Natural killer cell (primary cell): ENCODE measurements around the gene C11orf86. TPM values are rescaled to one million over a fixed set of nuclear protein-coding genes. Genes with fewer than 3 reads are reported as not detected.
"Not testable (repeated sequence)": the region's sequence is repeated elsewhere in the genome, so short reads cannot be mapped to it uniquely, and the experiment has no call there.

ENCODE experiments used
- ATAC-seq, 3 donors: fragments of 150-1000 bp in 2 of 3; fragments of 200-7000 bp in 1 of 3; cut with Tn5 transposase; 1 replicate in 1 of 3; 2 replicates in 2 of 3; pipeline ENCODE4 v1.10.0; 2021; ENCODE audit warnings: mild to moderate bottlenecking in 2 of 3, moderate library complexity in 2 of 3
- DNase-seq, 2 donors: peaks; one replicate each; pipeline versions ENCODE4 v3.0.0 to v3.0.0-alpha.2; 2013 to 2021; ENCODE audit warnings: mixed read lengths in 1 of 2
- H3K27ac ChIP-seq: one replicate; pipeline ENCODE4 v1.5.1; 2013; ENCODE audit warnings: mild to moderate bottlenecking, low read length
- H3K27me3 ChIP-seq: one replicate; pipeline ENCODE4 v1.6.1; 2013; ENCODE audit warnings: low read length; ENCODE audit not compliant: control insufficient read depth, insufficient read depth
- H3K36me3 ChIP-seq: one replicate; pipeline ENCODE4 v1.6.1; 2013; ENCODE audit warnings: low read length; ENCODE audit not compliant: control insufficient read depth, insufficient read depth
- H3K4me1 ChIP-seq: one replicate; pipeline ENCODE4 v1.6.1; 2013; ENCODE audit warnings: low read length; ENCODE audit not compliant: control insufficient read depth, insufficient read depth
- H3K4me3 ChIP-seq: one replicate; pipeline ENCODE4 v1.5.1; 2013; ENCODE audit warnings: low read length
- H3K9me3 ChIP-seq: one replicate; pipeline ENCODE4 v1.6.1; 2013; ENCODE audit warnings: low read length; ENCODE audit not compliant: control insufficient read depth, insufficient read depth
- H3K27ac Mint-ChIP-seq, 2 donors: one replicate each; pipeline ENCODE4 v1.8.0; 2022; ENCODE audit warnings: mild to moderate bottlenecking in 2 of 2, mixed read lengths in 2 of 2, moderate library complexity in 1 of 2
- H3K27me3 Mint-ChIP-seq, 2 donors: one replicate each; pipeline ENCODE4 v1.8.0; 2022; ENCODE audit warnings: low read depth in 2 of 2, mixed read lengths in 2 of 2
- H3K36me3 Mint-ChIP-seq: one replicate; pipeline ENCODE4 v1.8.0; 2022; ENCODE audit warnings: mixed read lengths
- H3K4me1 Mint-ChIP-seq, 2 donors: one replicate each; pipeline ENCODE4 v1.8.0; 2022; ENCODE audit warnings: mixed read lengths in 2 of 2
- H3K4me3 Mint-ChIP-seq: one replicate; pipeline ENCODE4 v1.8.0; 2022; ENCODE audit warnings: mild to moderate bottlenecking, moderate library complexity, mixed read lengths
- H3K9me3 Mint-ChIP-seq, 2 donors: one replicate each; pipeline ENCODE4 v1.8.0; 2022; ENCODE audit warnings: mixed read lengths in 2 of 2
- CTCF ChIP-seq: fragments of 200-600 bp; IDR thresholded peaks from one replicate; pipeline ENCODE4 v1.8.0; 2022; ENCODE audit warnings: antibody characterized with exemption
- WGBS: methylation state at CpG from one replicate; pipeline ENCODE4 v1.1.7; 2013; ENCODE audit warnings: missing lambda C conversion rate; ENCODE audit not compliant: insufficient coverage; 5-methylcytosine and 5-hydroxymethylcytosine counted together
- intact Hi-C: fragments of 100-400 bp; cut with micrococcal nuclease; formaldehyde crosslinking; loops from one replicate; pipeline ENCODE4 v1.14.2; 2022
- total RNA-seq, 4 donors: library from RNA; stranded (reverse); fragments of 120-200 nt in 1 of 4; gene quantifications; one replicate each; pipeline versions ENCODE4 v1.2.3 to v1.2.4, GENCODE V29; 2013 to 2022

C11orf86 gene
- total RNA-seq, 3 donors from 2014 or later (not counting 1 experiment from before 2014, with no cell fraction given) = not detected

- no peak overlapping the region for H3K4me3 Mint-ChIP-seq
- no peaks in the 10 kb centered on the region for H3K4me1 ChIP-seq
- peaks cover 0 to 15% of the 10 kb centered on the region in 2 donors for H3K27me3 Mint-ChIP-seq
- intact Hi-C loops = no loop called here
- H3K9me3 ChIP-seq = no peaks in the 10 kb centered on the region
- H3K4me1 Mint-ChIP-seq = peaks cover 0 to 9% of the 10 kb centered on the region in 2 donors
- no peak overlapping the region for H3K4me3 ChIP-seq
- H3K27me3 ChIP-seq = no peaks in the 10 kb centered on the region
- 87% methylated on average over 6 of the region's 6 CpGs for WGBS
- TF ChIP-seq CTCF = no peak
- no peak overlapping the region for H3K27ac ChIP-seq
- DNase-seq = no peak
- no peak for ATAC-seq
- H3K27ac Mint-ChIP-seq = no peak overlapping the region
- no peaks in the 10 kb centered on the region for H3K9me3 Mint-ChIP-seq
- H3K36me3 ChIP-seq = no peaks in the 10 kb centered on the region
- H3K36me3 Mint-ChIP-seq = no peaks in the 10 kb centered on the region
Measured at GRCh38 chr11:66987158-66987620, 12.1 kb downstream of the C11orf86 start.

GRCh38 chr11:66987924-66988637 lies 13.0 kb downstream of the C11orf86 start:
- H3K4me3 Mint-ChIP-seq = no peak overlapping the region
- intact Hi-C loops = no loop called here
- ATAC-seq = no peak
- no peak for TF ChIP-seq CTCF
- Histone ChIP-seq H3K4me1 (no peaks in the 10 kb centered on the region), H3K4me3 (no peak overlapping the region), H3K9me3 (no peaks in the 10 kb centered on the region), H3K36me3 (no peaks in the 10 kb centered on the region), H3K27me3 (no peaks in the 10 kb centered on the region), H3K27ac (no peak overlapping the region)
- no peak for DNase-seq
- peaks cover 0 to 9% of the 10 kb centered on the region in 2 donors for H3K4me1 Mint-ChIP-seq
- 81% methylated on average over 12 of the region's 13 CpGs for WGBS
- H3K27ac Mint-ChIP-seq = no peak overlapping the region
- no peaks in the 10 kb centered on the region for H3K36me3 Mint-ChIP-seq
- peaks cover 0 to 10% of the 10 kb centered on the region in 2 donors for H3K27me3 Mint-ChIP-seq
- H3K9me3 Mint-ChIP-seq = no peaks in the 10 kb centered on the region

GRCh38 chr11:66988741-66989140 lies 13.6 kb downstream of the C11orf86 start:
- H3K27me3 ChIP-seq, H3K27ac ChIP-seq, H3K4me1 Mint-ChIP-seq, H3K36me3 Mint-ChIP-seq, ATAC-seq, H3K4me3 Mint-ChIP-seq, H3K27ac Mint-ChIP-seq, intact Hi-C loops, H3K27me3 Mint-ChIP-seq, H3K4me1 ChIP-seq, H3K9me3 ChIP-seq, DNase-seq, H3K36me3 ChIP-seq, H3K9me3 Mint-ChIP-seq, H3K4me3 ChIP-seq: not testable (repeated sequence)
- whole genome bisulfite sequencing = 96% methylated on average over 27 of the region's 28 CpGs

GRCh38 chr11:66989360-66989759 lies 14.3 kb downstream of the C11orf86 start:
- H3K27ac Mint-ChIP-seq, H3K4me1 Mint-ChIP-seq, H3K27ac ChIP-seq, H3K9me3 ChIP-seq, intact Hi-C loops, H3K4me1 ChIP-seq, H3K9me3 Mint-ChIP-seq, H3K36me3 Mint-ChIP-seq, H3K27me3 Mint-ChIP-seq, H3K4me3 ChIP-seq, H3K36me3 ChIP-seq, DNase-seq, H3K4me3 Mint-ChIP-seq, H3K27me3 ChIP-seq, ATAC-seq: not testable (repeated sequence)
- 90% methylated on average over 8 of the region's 9 CpGs for WGBS
